ENCODE results near the gene NR2C2.
"Not testable (repeated sequence)": the region's sequence is repeated elsewhere in the genome, so short reads cannot be mapped to it uniquely, and the experiment has no call there.

NR2C2 gene
- 65.2 to 85.3 reads per million in 2 donors for total RNA-seq

DNA sequence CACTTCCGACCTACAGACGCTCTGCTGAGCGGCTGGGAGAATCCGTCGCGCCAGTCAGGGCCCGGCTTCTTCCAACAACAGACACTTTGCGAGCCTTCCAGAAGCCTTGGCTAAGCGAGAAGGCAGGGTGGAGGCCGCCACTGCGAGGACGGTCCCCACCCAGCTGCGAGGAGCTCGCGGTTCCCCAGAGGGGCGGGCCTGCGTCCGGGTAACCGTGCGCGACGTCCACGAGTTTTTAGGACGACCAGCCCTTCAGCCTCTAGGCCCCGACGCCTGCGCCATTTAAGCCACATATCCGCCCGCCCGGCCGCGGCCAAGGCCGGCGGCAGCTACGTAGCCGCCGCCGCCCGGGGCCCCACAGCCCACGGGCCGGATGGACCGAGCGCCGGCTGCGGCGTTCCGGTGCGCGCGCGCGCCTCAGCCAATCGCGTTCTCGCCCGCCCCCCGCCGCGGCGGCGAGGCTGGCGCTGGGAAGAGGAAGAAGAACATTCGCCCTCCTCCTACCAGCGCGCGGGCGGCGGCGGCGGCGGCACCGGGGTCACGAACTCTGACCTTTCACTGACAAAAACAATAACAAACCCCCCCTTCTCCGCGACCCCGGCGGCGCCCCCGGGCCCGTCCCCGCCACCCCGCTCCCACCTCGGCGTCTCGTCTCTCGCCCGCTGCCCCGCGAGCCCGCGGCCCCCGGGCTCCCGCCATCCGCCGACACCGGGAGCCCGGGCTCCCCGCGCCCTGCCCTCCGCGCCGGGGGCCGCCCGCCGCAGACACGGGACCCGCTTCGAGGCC is at the start of gene NR2C2:
Gene NR2C2, plus strand, starts transcription at position 484 of the 786 bp plus-strand sequence. CDS start 56,332 bp downstream, outside the sequence.
- peak; percentile 81 to 94 (median 84) for DNase-seq

GRCh38 chr3:14898929-14899328 is 48.5 kb upstream of the NR2C2 start:
- no peak for DNase-seq

DNA sequence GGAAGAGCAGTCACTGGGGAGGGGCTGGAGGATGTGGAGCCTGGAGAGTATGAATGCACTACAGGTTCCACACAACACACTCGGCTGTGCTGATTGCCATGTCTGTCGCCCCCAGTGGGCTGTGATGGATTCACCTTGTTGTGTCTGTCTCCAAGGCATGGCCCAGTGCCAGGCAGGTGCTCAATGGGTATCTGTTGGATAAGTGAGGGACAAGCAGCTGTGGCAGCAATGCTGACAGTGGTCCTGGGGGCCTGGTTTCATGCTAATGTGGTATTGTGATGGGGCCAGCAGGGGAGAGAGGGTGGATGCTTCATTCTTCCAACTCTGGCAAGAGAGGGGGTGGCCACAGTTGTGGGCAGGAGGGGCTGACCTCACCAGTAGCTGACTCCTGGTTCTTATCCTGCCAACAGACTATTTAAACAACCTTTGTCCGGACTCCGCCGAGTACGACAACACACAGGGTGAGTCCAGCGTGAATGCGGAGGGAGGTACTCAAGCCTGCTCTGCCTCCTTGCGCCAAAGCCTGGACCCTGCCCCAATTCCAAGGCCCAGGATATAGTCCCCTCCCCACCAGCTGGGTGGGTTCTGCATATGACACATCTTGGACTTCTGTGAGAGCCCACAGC is 47.3 kb upstream of the NR2C2 start:
- DNase-seq: no peak

GRCh38 chr3:14900881-14901873 is 46.2 kb upstream of the NR2C2 start:
- DNase-seq: no peak

- DNase-seq: no peak
Measured at GRCh38 chr3:14902719-14903118, 44.7 kb upstream of the NR2C2 start.

GRCh38 chr3:14903501-14903900 is 43.9 kb upstream of the NR2C2 start:
- not testable (repeated sequence) for DNase-seq

- DNase-seq: no peak
Measured at GRCh38 chr3:14905055-14905657, 42.2 kb upstream of the NR2C2 start.

GRCh38 chr3:14906355-14906971 is 40.9 kb upstream of the NR2C2 start:
- no peak for DNase-seq

- no peak for DNase-seq
Measured at GRCh38 chr3:14907043-14907966, 40.1 kb upstream of the NR2C2 start.

DNA sequence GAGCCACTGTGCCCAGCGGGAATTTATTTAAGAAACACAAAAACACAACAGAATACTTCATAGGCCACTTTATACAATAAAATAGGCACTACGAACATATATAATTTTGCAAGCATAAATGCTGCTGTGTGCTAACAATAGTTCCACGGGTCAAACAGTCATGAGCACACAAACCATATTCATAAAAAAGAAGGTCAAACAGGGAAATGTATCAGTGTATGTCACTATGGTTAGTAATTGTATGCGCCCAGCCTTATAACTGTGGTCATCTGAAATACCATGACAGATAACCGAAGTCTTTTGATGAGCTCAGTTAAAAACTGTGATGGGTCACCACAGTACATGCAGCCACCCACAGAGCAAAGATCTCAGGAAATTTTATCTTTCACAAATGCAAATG is 38.1 kb upstream of the NR2C2 start:
- no peak for DNase-seq

GRCh38 chr3:14911651-14912050 is 35.7 kb upstream of the NR2C2 start:
- no peak for DNase-seq

DNA sequence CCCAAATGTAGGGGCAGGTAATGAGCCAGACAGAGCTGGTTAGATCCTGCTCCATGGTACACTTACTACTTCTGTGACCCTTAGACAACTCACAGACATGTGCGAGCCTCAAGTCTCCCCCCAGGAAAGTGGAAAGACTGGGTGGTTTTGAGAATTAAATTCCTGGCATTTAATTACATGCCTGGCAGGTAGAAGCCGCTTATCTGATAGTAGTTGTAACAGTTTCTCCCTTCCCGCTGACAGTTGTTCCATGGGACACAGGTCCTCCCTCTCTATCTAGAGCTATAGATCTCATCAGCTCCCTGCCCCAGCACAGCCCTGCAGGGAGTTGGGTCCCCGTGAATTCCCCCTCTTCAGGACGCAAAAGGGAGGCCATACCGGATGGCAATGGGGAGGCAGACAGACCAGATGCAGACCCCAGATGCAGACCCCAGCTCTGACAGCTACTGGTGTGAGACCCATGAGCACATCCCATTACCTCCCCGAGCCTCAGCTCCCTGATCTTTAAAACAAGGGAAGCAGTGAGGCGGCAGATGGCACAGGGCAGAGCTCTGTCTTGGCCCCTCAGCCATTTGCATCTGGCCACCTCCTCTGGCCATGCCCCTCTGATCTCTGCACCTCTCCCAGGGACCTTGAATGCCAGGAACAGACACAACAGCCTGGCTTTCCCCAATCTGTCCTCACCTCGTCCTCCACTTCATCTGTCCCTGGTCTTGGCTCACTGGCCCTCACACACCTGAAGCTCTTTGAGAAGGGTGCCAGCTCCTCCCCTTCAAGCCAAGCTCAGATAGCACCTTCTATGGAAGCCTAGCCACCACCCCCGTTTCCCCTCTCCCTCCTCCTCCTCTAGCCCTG is 34.1 kb upstream of the NR2C2 start:
- no peak for DNase-seq

- DNase-seq: no peak
Measured at GRCh38 chr3:14913926-14914778, 33.2 kb upstream of the NR2C2 start.

DNA sequence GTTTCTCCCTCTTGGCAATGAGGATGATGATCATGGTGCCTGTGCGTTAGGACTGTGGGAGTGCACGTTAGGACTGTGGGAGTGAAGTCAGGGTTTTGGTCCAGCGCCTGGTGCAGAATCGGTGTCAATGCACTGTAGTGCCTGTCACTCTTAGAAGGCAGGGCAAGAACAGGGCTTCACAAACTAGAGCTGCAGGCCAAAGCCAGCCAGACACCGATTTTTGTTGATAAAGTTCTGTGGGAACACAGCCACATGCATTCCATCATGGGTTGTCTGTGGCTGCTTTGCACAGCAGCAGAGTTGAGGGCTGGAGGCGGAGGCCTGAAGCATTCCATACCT is 32.6 kb upstream of the NR2C2 start:
- no peak for DNase-seq

- DNase-seq: peak in 2 of 5 experiments; percentile 19 to 59
Measured at GRCh38 chr3:14915636-14916222, 31.7 kb upstream of the NR2C2 start.

DNA sequence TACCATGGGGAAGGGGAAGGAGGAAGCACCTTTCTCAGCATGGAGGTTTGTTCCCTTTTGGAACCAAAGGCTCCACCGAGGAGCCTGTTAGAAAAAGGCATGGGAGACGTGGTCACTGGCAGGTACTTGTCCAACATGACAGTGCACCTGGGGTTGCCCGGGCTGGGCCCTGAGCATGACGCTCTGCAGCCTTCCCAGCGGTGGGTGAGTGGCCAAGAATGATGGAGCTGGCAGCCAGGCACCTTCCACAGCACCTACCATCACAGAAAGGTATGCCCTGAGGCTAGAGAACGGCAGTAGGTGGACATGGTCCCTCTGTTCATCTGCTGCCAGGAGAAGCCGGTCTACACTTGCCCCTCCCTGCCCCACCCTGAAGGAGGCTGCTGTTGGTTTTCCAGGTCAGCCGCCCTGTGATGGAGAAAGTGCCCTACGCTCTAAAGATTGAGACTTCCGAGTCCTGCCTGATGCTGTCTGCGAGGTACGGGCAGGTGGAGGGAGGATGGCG is 29.0 kb upstream of the NR2C2 start:
- DNase-seq: no peak

GRCh38 chr3:14920536-14920935 is 26.8 kb upstream of the NR2C2 start:
- no peak for DNase-seq

DNA sequence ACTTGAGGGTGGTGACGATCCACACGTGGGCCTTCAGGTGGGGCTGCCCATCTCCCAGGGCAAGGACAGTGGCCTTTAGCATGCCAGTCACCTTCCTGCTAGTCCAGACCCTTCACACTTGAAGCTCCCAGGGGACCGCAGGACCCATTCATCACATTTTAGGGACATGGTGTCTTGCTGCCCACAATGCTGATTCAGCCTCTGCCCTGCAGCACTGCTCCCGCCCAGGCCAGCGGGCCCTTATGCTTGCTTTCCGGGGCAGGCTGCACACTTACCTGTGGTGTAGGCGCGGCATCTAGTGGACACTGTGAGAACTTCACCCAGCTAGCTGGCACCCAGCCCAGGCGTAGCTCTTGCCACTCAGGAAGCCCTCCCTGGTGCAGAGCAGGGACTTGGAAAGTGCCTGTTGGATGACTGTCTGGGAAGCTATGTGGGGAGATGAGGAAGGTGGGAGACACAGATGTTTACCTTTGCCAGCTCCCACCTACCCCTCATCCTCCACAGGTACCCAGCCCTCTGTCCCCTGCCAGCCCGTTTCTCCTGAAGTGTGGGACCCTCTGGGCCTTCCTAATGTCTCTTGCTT is 26.3 kb upstream of the NR2C2 start:
- peak; percentile 57 to 76 (median 71) for DNase-seq
